Measurements from ENCODE around the gene HK1. TPM values are rescaled to one million over a fixed set of nuclear protein-coding genes. Genes with fewer than 3 reads are reported as not detected.

HK1 gene
- total RNA-seq, 1 experiment from 2014 or later = 98.8 TPM

DNA sequence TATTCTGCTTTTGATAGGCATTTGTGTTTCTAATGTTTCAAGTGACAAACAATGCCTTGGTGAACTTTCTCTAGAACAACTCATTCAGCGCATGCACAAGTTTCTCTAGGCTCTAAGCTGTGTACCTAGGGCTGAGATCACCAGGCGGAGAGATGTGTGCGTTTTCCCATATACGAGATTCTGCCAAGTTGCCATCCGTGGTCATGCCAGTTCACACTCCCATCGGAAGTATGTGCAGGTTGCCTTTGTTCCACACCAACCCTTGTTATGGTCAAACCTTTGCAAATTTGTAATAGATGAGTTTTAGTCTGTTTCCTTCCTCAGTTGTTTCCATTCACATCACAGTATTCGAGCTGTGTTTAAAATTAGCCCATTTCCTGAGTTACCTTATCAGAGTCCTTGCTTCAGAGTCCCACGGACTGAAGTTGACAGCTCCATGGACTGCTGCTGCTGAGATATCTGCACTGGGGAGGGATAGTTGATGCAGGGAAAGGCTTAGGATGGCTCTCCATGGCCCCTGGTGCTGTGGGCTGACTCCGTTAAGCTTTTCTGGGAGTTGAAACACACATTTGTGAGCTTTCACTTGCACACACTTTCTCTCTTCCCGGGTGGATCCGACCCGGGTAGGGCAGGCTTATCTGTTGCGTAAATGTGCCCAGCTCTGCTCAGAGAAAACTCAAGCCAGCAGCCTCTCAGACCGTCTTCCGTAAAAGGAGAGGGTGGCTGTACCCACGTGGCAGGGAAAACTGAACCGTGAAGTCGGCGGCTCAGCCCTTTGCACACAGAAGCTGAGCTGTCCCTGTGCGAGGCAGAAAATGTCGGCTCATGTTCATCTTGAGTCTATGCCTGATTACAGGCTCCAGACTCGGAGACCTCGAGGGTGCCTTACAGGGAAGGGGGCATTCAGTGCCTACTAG lies 49.4 kb downstream of the HK1 start:
- Histone ChIP-seq H3K79me1 (ENCODE audit: insufficient read depth, low read depth, low read length, poor library complexity, severe bottlenecking) (peaks cover 3% of the 10 kb centered on the region), H2AK5ac (ENCODE audit: insufficient read length, low read length) (peak overlapping the region; percentile 89), H3K14ac (ENCODE audit: insufficient read depth, low read length) (peak overlapping the region; percentile 54), H3K4ac (ENCODE audit: low read depth, low read length) (peak overlapping the region; percentile 73), H3K9me3 (ENCODE audit: control insufficient read depth, low read depth, low read length) (no peaks in the 10 kb centered on the region), H3K9ac (ENCODE audit: extremely low read depth, insufficient read length, low read length) (peak overlapping the region; percentile 2), H2BK20ac (ENCODE audit: low read depth, low read length, poor library complexity, severe bottlenecking) (no peak overlapping the region), H2BK15ac (ENCODE audit: low read depth, low read length) (no peak overlapping the region), H3K27me3 (ENCODE audit: insufficient read depth, low read length) (no peaks in the 10 kb centered on the region; the same call in 1 of the 2 replicates), H3K23me2 (ENCODE audit: insufficient read length, low read depth, low read length, poor library complexity, severe bottlenecking) (no peaks in the 10 kb centered on the region), H3K56ac (ENCODE audit: insufficient read length, low read depth, low read length) (no peak overlapping the region), H2AFZ (ENCODE audit: low read length) (no peak overlapping the region), H2BK12ac (ENCODE audit: insufficient read length, low read depth, low read length) (peak overlapping the region; percentile 53), H4K20me1 (ENCODE audit: control insufficient read depth, insufficient read depth, insufficient read length) (no peaks in the 10 kb centered on the region), H4K5ac (ENCODE audit: insufficient read length, low read depth, low read length) (peak overlapping the region; percentile 30), H3K79me2 (ENCODE audit: insufficient read depth, low read length) (peaks cover 54% of the 10 kb centered on the region), H2BK5ac (ENCODE audit: insufficient read length, low read length) (peak overlapping the region; percentile 79), H2BK120ac (ENCODE audit: low read depth, low read length, poor library complexity, severe bottlenecking) (peak overlapping the region; percentile 44), H3K18ac (ENCODE audit: insufficient read length, low read depth, low read length) (peak overlapping the region; percentile 48), H4K91ac (ENCODE audit: insufficient read length, low read depth, low read length) (peak overlapping the region; percentile 87), H3K23ac (ENCODE audit: insufficient read length, low read depth, low read length) (no peak overlapping the region), H3T11ph (ENCODE audit: low read length) (no peak overlapping the region), H3K4me1 (ENCODE audit: insufficient read depth, low read length) (peaks cover 38% of the 10 kb centered on the region), H4K8ac (replicated peaks; ENCODE audit: insufficient read length, low read depth, low read length) (no peak overlapping the region), H3K27ac (ENCODE audit: insufficient read length, low read depth, low read length) (peak overlapping the region; percentile 50), H3K4me2 (ENCODE audit: insufficient read depth, insufficient read length, low read length) (no peak overlapping the region)
- H3K9me3 Mint-ChIP-seq = no peaks in the 10 kb centered on the region; a peak in 1 of 5 replicates
- TF ChIP-seq, protein P1, sequence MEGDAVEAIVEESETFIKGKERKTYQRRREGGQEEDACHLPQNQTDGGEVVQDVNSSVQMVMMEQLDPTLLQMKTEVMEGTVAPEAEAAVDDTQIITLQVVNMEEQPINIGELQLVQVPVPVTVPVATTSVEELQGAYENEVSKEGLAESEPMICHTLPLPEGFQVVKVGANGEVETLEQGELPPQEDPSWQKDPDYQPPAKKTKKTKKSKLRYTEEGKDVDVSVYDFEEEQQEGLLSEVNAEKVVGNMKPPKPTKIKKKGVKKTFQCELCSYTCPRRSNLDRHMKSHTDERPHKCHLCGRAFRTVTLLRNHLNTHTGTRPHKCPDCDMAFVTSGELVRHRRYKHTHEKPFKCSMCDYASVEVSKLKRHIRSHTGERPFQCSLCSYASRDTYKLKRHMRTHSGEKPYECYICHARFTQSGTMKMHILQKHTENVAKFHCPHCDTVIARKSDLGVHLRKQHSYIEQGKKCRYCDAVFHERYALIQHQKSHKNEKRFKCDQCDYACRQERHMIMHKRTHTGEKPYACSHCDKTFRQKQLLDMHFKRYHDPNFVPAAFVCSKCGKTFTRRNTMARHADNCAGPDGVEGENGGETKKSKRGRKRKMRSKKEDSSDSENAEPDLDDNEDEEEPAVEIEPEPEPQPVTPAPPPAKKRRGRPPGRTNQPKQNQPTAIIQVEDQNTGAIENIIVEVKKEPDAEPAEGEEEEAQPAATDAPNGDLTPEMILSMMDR (conservative IDR thresholded peaks at IDR 0.05) = no peak
- DNase-seq = no peak
- H3K4me3 Mint-ChIP-seq = peak overlapping the region in 1 of 2 experiments; percentile 50; a peak in 2 of 5 replicates
- H3K4me1 Mint-ChIP-seq = peaks cover 66 to 80% of the 10 kb centered on the region in 2 experiments
- no CpG with 5 or more reads among the region's 23 CpGs for WGBS (ENCODE audit: extremely low coverage, insufficient read length, low lambda C conversion rate)
- H3K36me3 Mint-ChIP-seq (ENCODE audit: insufficient read depth in 1 of 3, low read depth in 3 of 3) = peaks cover 1 to 8% (median 5%) of the 10 kb centered on the region in 3 experiments; a peak in 6 of 7 replicates
- no peaks in the 10 kb centered on the region for H3K27me3 Mint-ChIP-seq (ENCODE audit: low read depth)
- peak overlapping the region; percentile 76 to 100 (median 87) for H3K27ac Mint-ChIP-seq

Data from H9 (cell line).